ENCODE measurements around the gene STYXL2.

- TF ChIP-seq ZBTB7A (IDR thresholded peaks at IDR 0.05; ENCODE audit: low read depth) (no peak), EP300 (IDR thresholded peaks at IDR 0.05; ENCODE audit: borderline replicate concordance) (no peak), REST (IDR thresholded peaks at IDR 0.05; ENCODE audit: low read depth) (no peak), EGR1 (IDR thresholded peaks at IDR 0.05) (no peak), TCF12 (IDR thresholded peaks at IDR 0.05; ENCODE audit: low read depth) (no peak), CEBPB (IDR thresholded peaks at IDR 0.05) (no peak), RAD21 (IDR thresholded peaks at IDR 0.05; ENCODE audit: low read depth) (no peak), CREB1 (IDR thresholded peaks at IDR 0.05; ENCODE audit: low read depth) (no peak)
- TF ChIP-seq, protein P1, sequence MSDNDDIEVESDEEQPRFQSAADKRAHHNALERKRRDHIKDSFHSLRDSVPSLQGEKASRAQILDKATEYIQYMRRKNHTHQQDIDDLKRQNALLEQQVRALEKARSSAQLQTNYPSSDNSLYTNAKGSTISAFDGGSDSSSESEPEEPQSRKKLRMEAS (IDR thresholded peaks at IDR 0.05) = no peak
Measured at GRCh38 chr1:167122568-167122967, 28.7 kb downstream of the STYXL2 start.
